ENCODE results near the gene RFTN1.

RFTN1 gene

GRCh38 chr3:16346413-16347081 lies 167.0 kb downstream of the RFTN1 start:
- peak; percentile 31 for DNase-seq

DNA sequence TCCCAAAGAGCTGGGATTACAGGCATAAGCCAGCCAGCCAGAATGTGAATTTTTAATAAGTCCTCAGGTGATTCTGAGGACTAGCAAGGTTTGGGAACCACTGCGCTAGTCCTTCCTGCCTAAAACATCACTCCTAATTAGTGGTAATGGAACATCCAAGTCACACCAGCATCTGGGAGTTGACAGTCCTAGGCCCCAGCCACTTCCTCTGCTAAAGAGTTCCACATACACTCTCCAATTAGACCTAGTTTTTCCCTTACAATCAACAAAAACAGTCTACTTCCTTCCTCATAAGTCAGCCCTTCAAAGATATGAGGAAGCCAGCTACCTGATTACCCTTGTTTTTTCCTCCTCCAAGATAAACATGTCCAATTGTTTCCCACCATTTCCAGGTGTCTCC lies 170.4 kb downstream of the RFTN1 start:
- DNase-seq: no peak

GRCh38 chr3:16338999-16339398 lies 174.5 kb downstream of the RFTN1 start:
- DNase-seq: no peak

- no peak for DNase-seq
These were observed 175.5 kb downstream of the RFTN1 start for GRCh38 chr3:16337856-16338540.

DNA sequence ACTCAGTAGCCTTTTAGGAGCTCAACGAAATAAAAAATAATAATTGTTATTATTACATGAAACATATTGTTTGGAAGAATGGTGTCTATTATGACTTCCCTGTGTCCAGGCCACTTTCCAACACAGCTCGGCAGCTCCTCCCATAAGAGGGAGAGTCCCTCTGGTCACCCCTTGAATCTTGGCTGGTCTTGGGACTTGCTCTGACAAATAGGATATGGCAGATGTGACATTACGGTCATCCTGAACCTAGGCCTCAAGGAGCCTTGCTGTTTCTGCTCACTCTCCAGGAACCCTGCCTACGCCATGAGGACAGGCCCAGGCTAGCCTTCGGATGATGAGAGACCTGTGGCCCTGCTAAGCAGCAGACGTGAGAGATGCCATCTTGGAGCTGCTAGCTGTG lies 176.7 kb downstream of the RFTN1 start:
- no peak for DNase-seq

DNA sequence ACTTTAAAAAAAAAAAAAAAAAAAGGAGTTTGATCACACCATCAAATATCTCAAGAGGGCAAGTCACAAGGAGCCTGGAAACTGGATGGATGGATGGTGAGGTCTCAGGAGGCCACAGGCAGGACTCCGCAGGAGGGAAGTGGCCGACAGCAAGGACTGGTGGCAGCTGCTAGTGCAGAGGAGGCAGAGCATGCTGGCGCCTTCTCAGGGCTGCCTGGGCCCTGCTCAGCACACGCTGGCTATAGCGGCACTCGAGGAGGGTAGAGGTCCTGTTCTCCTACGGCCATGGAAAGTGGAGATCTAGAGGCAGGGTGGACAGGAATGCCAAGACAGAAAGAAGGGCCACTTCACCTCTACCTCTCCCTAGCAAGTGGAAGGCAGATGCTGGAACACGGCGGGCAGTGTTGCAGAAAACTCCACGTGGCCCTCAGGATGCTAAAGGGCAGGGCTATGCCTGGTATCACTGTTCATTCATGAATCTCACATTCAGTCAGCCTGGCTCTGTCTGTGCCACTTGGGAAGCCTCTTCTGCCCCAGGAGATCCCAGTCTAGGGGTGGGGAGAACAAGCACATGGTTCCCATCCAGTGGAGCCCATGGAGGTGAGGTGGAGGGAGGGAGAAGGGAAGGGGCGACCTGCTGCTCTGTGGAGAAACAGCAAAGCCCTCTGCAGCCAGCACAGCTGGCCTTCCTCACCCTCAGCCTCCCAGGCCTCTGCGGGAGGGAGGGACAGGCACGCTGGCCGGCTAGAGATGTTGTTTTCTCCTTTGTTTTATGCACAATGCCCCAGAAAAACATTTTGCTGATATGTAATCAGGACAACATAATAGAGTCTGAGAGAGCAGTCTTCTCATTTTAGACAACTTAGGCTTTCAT lies 177.5 kb downstream of the RFTN1 start:
- no peak for DNase-seq

DNA sequence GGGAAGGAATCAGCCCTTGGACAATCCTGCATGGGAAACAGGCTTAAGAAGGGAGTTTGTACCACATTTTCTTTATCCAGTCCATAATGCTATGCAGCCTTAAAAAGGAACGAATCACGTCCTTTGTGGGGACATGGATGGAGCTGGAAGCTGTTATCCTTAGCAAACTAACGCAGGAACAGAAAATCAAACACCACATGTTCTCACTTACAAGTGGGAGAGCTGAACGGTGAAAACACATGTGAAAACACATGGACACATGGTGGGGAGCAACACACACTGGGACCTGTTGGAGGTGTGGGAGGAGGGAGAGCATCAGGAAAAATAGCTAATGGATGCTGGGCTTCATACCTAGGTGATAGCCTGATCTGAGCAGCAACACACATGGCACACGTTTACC lies 178.2 kb downstream of the RFTN1 start:
- no peak for DNase-seq

DNA sequence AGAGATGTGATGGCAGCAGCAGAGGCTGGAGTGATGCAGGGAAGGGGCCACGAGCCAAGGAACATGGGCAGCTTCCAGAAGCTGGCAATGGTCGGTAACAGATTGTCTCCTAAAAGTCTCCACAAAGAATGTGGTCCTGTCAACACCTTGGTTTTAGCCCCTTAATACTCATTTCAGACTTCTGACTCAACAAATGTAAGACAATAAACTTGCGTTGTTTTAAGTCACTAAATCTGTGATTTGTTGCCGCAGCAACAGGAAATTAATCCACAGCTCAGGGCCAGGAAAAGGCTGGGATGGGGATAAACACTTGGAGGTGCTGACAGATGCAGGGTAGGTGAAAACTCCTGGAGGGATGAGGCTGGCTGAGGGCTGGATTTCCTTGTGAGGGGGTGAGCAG lies 178.6 kb downstream of the RFTN1 start:
- no peak for DNase-seq

- no peak for DNase-seq
These were observed 180.5 kb downstream of the RFTN1 start for GRCh38 chr3:16332904-16333426.

DNA sequence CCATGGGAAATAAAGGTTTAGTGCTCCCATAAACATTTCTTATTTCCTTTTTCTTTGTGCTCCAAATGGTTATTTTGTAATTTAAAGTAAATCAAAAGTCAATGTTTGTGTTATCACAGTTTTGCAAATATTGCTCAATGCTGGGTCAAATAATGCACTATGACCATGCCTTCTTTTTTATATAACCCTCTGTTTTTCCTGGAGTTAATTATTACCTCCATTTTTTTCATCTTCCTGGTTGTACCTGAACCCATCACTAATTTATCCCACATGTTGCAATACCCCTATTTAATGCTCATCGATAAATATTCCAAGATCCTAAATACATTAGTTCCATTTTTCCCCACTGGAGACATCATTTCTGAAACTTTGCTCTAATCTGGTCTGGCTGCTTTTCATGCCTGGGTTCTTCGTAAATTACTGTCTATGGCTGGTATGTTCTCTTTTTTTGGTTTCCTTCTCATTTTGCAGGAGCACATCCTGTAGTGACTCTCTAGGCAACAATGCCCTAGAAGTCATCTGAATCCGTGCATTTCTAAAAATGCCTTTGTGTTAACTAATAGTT lies 182.1 kb downstream of the RFTN1 start:
- no peak for DNase-seq

DNA sequence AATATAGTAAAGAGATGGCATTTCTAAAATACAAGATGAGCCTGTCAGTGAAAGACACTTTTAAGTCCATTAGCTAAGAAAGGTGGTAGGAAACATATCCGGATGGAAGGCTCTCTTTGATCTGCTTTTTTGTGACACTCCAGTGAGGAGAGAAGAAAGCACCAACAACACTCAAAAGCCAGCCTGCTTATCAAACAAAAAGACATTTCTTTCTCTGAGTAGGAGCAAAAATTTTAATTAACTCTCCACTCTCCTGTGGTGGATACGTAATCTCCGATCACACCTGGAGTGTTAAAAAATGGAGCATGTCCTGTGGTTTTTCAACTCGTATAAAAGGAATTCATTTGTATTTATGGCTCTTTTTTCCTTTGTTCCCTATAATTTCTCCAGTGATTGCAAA lies 183.1 kb downstream of the RFTN1 start:
- no peak for DNase-seq

- DNase-seq: no peak
These were observed 183.7 kb downstream of the RFTN1 start for GRCh38 chr3:16329826-16330129.

GRCh38 chr3:16329036-16329825 lies 184.3 kb downstream of the RFTN1 start:
- DNase-seq: no peak

DNA sequence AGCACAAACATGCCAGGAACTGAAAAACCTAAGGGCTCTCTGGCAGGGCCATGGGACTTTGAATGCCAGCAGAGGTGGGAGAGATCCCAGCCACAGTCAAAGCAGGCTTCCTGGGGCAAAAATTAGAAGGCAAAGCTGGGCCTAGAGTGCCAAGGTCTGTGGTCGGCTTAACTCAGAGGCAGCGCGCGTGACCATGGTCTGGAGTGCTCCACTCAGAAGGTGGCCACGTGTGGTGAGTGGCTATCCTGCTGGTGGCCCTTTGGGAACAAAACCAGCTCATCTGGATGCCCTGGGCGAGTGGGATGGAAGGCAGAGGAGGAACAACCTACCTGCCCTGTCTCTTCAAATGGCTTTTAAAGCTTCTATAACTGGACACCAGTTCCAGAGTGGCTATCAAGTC lies 185.4 kb downstream of the RFTN1 start:
- no peak for DNase-seq

DNA sequence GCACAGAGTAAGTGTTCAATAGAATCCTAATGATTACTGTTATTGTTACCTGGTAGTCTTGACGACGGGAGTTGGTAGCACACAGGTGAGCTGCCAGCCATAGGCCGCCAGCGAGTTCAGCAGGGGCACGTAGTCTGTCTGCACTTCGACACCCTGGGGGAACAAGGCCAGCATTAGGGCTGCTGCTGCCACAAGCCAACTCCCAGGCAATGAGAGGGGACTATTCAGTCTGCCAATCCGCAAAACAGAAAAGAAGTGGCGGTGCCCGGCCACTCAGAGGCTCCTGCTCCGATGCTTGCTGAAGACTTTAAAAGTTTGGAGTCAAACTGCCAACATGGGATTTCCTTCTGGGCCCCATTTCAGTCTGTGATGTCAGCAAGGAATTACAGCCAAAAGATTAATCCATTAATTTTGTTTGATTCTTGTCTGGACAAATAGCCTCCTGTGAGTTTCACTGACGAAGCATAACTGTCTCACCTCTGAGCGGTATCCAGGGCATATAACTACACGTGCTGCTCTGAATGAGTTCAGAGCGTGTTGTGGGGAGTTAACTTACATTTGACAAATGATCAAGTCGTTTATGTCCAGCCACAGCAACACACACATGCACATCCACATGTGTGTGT lies 186.7 kb downstream of the RFTN1 start:
- DNase-seq: no peak

- DNase-seq: no peak
These were observed 187.6 kb downstream of the RFTN1 start for GRCh38 chr3:16325850-16326249.

GRCh38 chr3:16323737-16324136 lies 189.8 kb downstream of the RFTN1 start:
- DNase-seq: no peak

GRCh38 chr3:16322189-16322588 lies 191.3 kb downstream of the RFTN1 start:
- DNase-seq: no peak

- DNase-seq: no peak
These were observed 192.8 kb downstream of the RFTN1 start for GRCh38 chr3:16320711-16321110.

DNA sequence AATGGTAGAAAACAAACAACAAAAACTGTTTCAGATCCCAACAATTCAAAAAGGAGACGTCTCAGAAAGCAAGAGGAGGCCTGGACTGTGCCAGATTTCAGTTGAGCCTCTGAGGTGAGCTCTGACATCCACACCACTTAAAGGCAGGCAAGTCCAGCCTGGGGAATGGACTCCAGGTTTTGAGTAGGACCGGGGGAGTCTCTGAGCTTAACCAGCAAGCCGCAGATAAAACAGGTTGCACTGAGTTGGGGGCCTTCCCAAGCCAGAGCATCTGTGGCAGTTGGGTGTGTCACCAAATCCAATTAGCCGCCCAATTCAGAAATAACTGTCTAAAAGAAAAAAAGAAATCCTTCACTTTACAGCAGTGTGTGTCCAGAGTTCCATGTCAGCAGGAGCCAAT lies 193.8 kb downstream of the RFTN1 start:
- DNase-seq: no peak

DNA sequence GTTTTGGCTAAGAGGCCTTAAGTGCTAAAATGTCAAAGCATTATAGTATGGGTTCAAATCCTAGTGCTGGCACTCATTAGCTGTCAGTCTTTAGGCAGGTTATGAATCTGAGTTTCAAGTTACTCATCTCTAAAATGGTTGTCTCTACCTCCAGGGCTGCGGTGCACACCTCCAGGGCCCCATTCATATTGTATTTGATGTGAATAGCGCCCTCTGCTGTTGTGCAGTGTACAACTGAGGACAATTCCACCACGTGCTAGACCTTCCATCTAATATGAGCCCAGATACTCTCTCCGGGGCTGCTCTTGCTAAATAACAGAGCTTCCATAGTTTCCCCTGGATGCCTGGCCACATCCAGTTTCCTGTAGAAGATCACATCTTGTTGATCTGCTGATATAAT lies 194.2 kb downstream of the RFTN1 start:
- DNase-seq: no peak

GRCh38 chr3:16318176-16318575 lies 195.3 kb downstream of the RFTN1 start:
- DNase-seq: no peak
